MCF 10A (cell line): Measurements from ENCODE around the gene RFX3. TPM values are rescaled to one million over a fixed set of nuclear protein-coding genes. Genes with fewer than 3 reads are reported as not detected.

Source experiments
- BruUV-seq: library from RNA; stranded (reverse); fragments of 400-500 nt; replicated peaks from 2 replicates; lab custom pipeline; 2021; lab: Mats Ljungman, UMichigan
- CTCF ChIA-PET: fragments of 300-600 bp; sonication (Branson Sonifier 250); formaldehyde crosslinking; extraction: SDS; loops from one replicate; lab custom pipeline; 2021; ENCODE audit warnings: antibody characterized with exemption, inconsistent platforms; lab: Yijun Ruan, JAX
- POLR2A ChIA-PET: fragments of 300-600, 350-650 bp; sonication (Branson Sonifier 250); formaldehyde crosslinking; extraction: SDS; loops from one replicate; lab custom pipeline; 2020; ENCODE audit warnings: antibody characterized with exemption, inconsistent platforms; lab: Yijun Ruan, JAX
- DNase-seq: peaks from one replicate; pipeline ENCODE4 v3.0.0-alpha.2; 2018; ENCODE audit not compliant: unreplicated experiment
- H3K27ac Mint-ChIP-seq: one replicate; pipeline ENCODE4 v1.8.0; 2022; ENCODE audit warnings: mild to moderate bottlenecking, low read depth, mixed read lengths; ENCODE audit not compliant: unreplicated experiment
- H3K27me3 Mint-ChIP-seq: one replicate; pipeline ENCODE4 v1.8.0; 2022; ENCODE audit warnings: mixed read lengths; ENCODE audit not compliant: insufficient read depth, unreplicated experiment
- H3K36me3 Mint-ChIP-seq: one replicate; pipeline ENCODE4 v1.8.0; 2022; ENCODE audit warnings: mild to moderate bottlenecking, moderate library complexity, mixed read lengths; ENCODE audit not compliant: insufficient read depth, unreplicated experiment
- H3K4me1 Mint-ChIP-seq: one replicate; pipeline ENCODE4 v1.8.0; 2022; ENCODE audit warnings: mixed read lengths; ENCODE audit not compliant: insufficient read depth, unreplicated experiment
- H3K4me3 Mint-ChIP-seq: one replicate; pipeline ENCODE4 v1.8.0; 2022; ENCODE audit warnings: mild to moderate bottlenecking, moderate library complexity, mixed read lengths; ENCODE audit not compliant: unreplicated experiment
- H3K9me3 Mint-ChIP-seq: one replicate; pipeline ENCODE4 v1.8.0; 2022; ENCODE audit warnings: mixed read lengths; ENCODE audit not compliant: unreplicated experiment
- CTCF ChIP-seq: fragments of 200-600 bp; IDR thresholded peaks from one replicate; pipeline ENCODE4 v1.8.0; 2022; ENCODE audit warnings: antibody characterized with exemption, mild to moderate bottlenecking; ENCODE audit not compliant: unreplicated experiment
- intact Hi-C: fragments of 100-400 bp; cut with micrococcal nuclease; formaldehyde crosslinking; loops from 2 replicates; pipeline ENCODE4 v1.14.1; 2022
- total RNA-seq: library from RNA; stranded (reverse); gene quantifications from 2 replicates; pipeline ENCODE4 v1.2.3, GENCODE V29; 2022

Gene RFX3
- total RNA-seq, 1 experiment from 2014 or later = 9.7 TPM

GRCh38 chr9:3451956-3452355 lies 73.8 kb downstream of the RFX3 start:
- intact Hi-C loops = no loop called here

GRCh38 chr9:3447788-3448187 lies 78.0 kb downstream of the RFX3 start:
- DNase-seq = no peak
- H3K9me3 Mint-ChIP-seq = no peaks in the 10 kb centered on the region
- no peak overlapping the region for H3K4me3 Mint-ChIP-seq
- no peaks in the 10 kb centered on the region for H3K27me3 Mint-ChIP-seq
- POLR2A ChIA-PET = no interaction called here
- H3K27ac Mint-ChIP-seq = no peak overlapping the region
- CTCF ChIA-PET = no interaction called here
- no peak for TF ChIP-seq CTCF
- H3K4me1 Mint-ChIP-seq = no peaks in the 10 kb centered on the region
- intact Hi-C loops = no loop called here
- H3K36me3 Mint-ChIP-seq = peaks cover 4% of the 10 kb centered on the region
- BruUV-seq = no TSS peak

More at GRCh38 chr9:3451956-3452355, 73.8 kb downstream of the RFX3 start:
- no peak overlapping the region for H3K4me3 Mint-ChIP-seq
- no peak for DNase-seq
- no peaks in the 10 kb centered on the region for H3K9me3 Mint-ChIP-seq
- TF ChIP-seq CTCF = no peak
- no peaks in the 10 kb centered on the region for H3K4me1 Mint-ChIP-seq
- no peak overlapping the region for H3K27ac Mint-ChIP-seq
- no TSS peak for BruUV-seq
- CTCF ChIA-PET = interaction anchor here (0.6 to 1.3 kb wide), 4 partner anchors 11 to 216 kb away, joined by 3 to 8 read pairs (median 5); no protein-coding TSS in a partner anchor
- H3K27me3 Mint-ChIP-seq = no peaks in the 10 kb centered on the region
- POLR2A ChIA-PET = interaction anchor here (0.6 kb wide), 1 partner anchor 73 kb away, joined by 3 read pairs; no protein-coding TSS in a partner anchor
- peaks cover 4% of the 10 kb centered on the region for H3K36me3 Mint-ChIP-seq

- H3K36me3 Mint-ChIP-seq = peaks cover 4% of the 10 kb centered on the region
- no peak for DNase-seq
- H3K4me1 Mint-ChIP-seq = no peaks in the 10 kb centered on the region
- H3K9me3 Mint-ChIP-seq = no peaks in the 10 kb centered on the region
- TF ChIP-seq CTCF = no peak
- POLR2A ChIA-PET = no interaction called here
- H3K27ac Mint-ChIP-seq = no peak overlapping the region
- no peak overlapping the region for H3K4me3 Mint-ChIP-seq
- no peaks in the 10 kb centered on the region for H3K27me3 Mint-ChIP-seq
- intact Hi-C loops = no loop called here
- no TSS peak for BruUV-seq
- CTCF ChIA-PET = interaction anchor here (0.7 kb wide), 1 partner anchor 208 kb away, joined by 4 read pairs; no protein-coding TSS in a partner anchor
Observed at GRCh38 chr9:3447143-3447542, 78.7 kb downstream of the RFX3 start.

GRCh38 chr9:3446313-3446712 lies 79.5 kb downstream of the RFX3 start:
- H3K4me3 Mint-ChIP-seq = no peak overlapping the region
- H3K27ac Mint-ChIP-seq = no peak overlapping the region
- no TSS peak for BruUV-seq

More at GRCh38 chr9:3446313-3446712, 79.5 kb downstream of the RFX3 start:
- intact Hi-C loops = no loop called here
- Mint-ChIP-seq H3K4me1 (no peaks in the 10 kb centered on the region), H3K9me3 (no peaks in the 10 kb centered on the region), H3K27me3 (no peaks in the 10 kb centered on the region), H3K36me3 (no peaks in the 10 kb centered on the region)
- DNase-seq = no peak
- ChIA-PET CTCF (interaction anchor here (0.7 kb wide), 1 partner anchor 207 kb away, joined by 4 read pairs; no protein-coding TSS in a partner anchor), POLR2A (no interaction called here)
- TF ChIP-seq CTCF = no peak
